HL-60 (cell line): ENCODE results near the gene PDGFC.

Source experiments
- CTCF ChIP-seq: IDR thresholded peaks from one replicate; pipeline ENCODE4 v1.5.1; 2011; ENCODE audit warnings: low read length, control low read depth, inconsistent platforms; ENCODE audit not compliant: insufficient read depth
- GABPA ChIP-seq: IDR thresholded peaks from 2 replicates; pipeline ENCODE4 v1.6.1; 2012; ENCODE audit warnings: low read depth
- POLR2AphosphoS5 ChIP-seq: IDR thresholded peaks from 2 replicates; pipeline ENCODE4 v1.6.1; 2012; ENCODE audit warnings: low read depth
- REST ChIP-seq: IDR thresholded peaks from 2 replicates; pipeline ENCODE4 v1.6.1; 2012; ENCODE audit warnings: low read depth; ENCODE audit not compliant: insufficient replicate concordance
- SPI1 ChIP-seq: IDR thresholded peaks from 2 replicates; pipeline ENCODE4 v1.6.1; 2012; ENCODE audit warnings: low read depth, mild to moderate bottlenecking, borderline replicate concordance

- TF ChIP-seq REST (no peak), CTCF (no peak), POLR2AphosphoS5 (no peak), GABPA (no peak), SPI1 (no peak)
These were observed 184.9 kb downstream of the PDGFC start for GRCh38 chr4:156786713-156787112.
